Activated CD8-positive, alpha-beta T cell treated with anti-CD3 and anti-CD28 coated beads for 36 hours (primary cell): ENCODE results near the gene EHD1. TPM values are rescaled to one million over a fixed set of nuclear protein-coding genes. Genes with fewer than 3 reads are reported as not detected.

Experiments
- ATAC-seq: fragments of 200-7000 bp; cut with Tn5 transposase; one replicate; pipeline ENCODE4 v1.10.0; 2021; ENCODE audit warnings: mild to moderate bottlenecking, moderate library complexity
- CTCF ChIA-PET: fragments of 350-600 bp; sonication (Branson Sonifier 250); formaldehyde crosslinking; loops from one replicate; lab custom pipeline; 2021; ENCODE audit warnings: antibody characterized with exemption; lab: Charles Lee
- POLR2A ChIA-PET: fragments of 350-600 bp; sonication (Branson Sonifier 250); formaldehyde crosslinking; loops from one replicate; lab custom pipeline; 2021; ENCODE audit warnings: antibody characterized with exemption; lab: Charles Lee
- DNase-seq: peaks from one replicate; pipeline ENCODE4 v3.0.0-alpha.2; 2020
- H3K27ac Mint-ChIP-seq: one replicate; pipeline ENCODE4 v1.8.0; 2021; ENCODE audit warnings: mild to moderate bottlenecking, mixed read lengths
- H3K27me3 Mint-ChIP-seq: one replicate; pipeline ENCODE4 v1.8.0; 2021; ENCODE audit warnings: mixed read lengths
- H3K36me3 Mint-ChIP-seq: one replicate; pipeline ENCODE4 v1.8.0; 2021; ENCODE audit warnings: low read depth, mixed read lengths
- H3K4me1 Mint-ChIP-seq: one replicate; pipeline ENCODE4 v1.8.0; 2021; ENCODE audit warnings: low read depth, mixed read lengths
- H3K4me3 Mint-ChIP-seq: one replicate; pipeline ENCODE4 v1.8.0; 2021; ENCODE audit warnings: mild to moderate bottlenecking, moderate library complexity, mixed read lengths
- H3K9me3 Mint-ChIP-seq: one replicate; pipeline ENCODE4 v1.8.0; 2021; ENCODE audit warnings: mixed read lengths
- CTCF ChIP-seq: fragments of 200-600 bp; IDR thresholded peaks from one replicate; pipeline ENCODE4 v1.8.0; 2022; ENCODE audit warnings: antibody characterized with exemption, mild to moderate bottlenecking
- intact Hi-C: fragments of 100-400 bp; cut with micrococcal nuclease; formaldehyde crosslinking; loops from one replicate; pipeline ENCODE4 v1.10.0; 2022
- total RNA-seq, 2 experiments: library from RNA; stranded (reverse); gene quantifications; one replicate each; pipeline ENCODE4 v1.2.3, GENCODE V29; 2021

The EHD1 gene
- total RNA-seq, 2 experiments from 2014 or later = 60.3 to 65.1 TPM

DNA sequence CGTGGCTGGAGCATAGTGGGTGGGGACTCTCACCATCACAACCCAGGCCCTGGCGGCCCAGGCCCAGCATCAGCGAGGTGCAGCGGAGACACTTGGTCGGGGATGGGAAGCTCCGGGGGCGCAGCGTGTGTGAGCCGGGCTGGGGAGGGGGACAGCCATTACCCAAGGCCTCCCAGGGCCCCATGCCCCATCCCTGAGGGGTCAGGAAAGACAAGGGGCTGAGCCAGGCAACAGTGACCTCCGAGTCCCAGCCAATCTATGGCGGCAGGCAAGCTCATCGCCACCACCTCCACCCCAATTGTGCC, 45.3 kb downstream of the EHD1 start:
- no peak overlapping the region for H3K4me3 Mint-ChIP-seq
- ChIA-PET POLR2A (interaction anchor here (0.7 kb wide), 1 partner anchor 20 kb away, joined by 4 read pairs; no protein-coding TSS in a partner anchor), CTCF (no interaction called here)
- no peak for ATAC-seq
- intact Hi-C loops = no loop called here
- no peak overlapping the region for H3K27ac Mint-ChIP-seq
- no peaks in the 10 kb centered on the region for H3K9me3 Mint-ChIP-seq
- TF ChIP-seq CTCF = no peak
- no peaks in the 10 kb centered on the region for H3K36me3 Mint-ChIP-seq
- no peaks in the 10 kb centered on the region for H3K27me3 Mint-ChIP-seq
- H3K4me1 Mint-ChIP-seq = no peaks in the 10 kb centered on the region
- DNase-seq = no peak

DNA sequence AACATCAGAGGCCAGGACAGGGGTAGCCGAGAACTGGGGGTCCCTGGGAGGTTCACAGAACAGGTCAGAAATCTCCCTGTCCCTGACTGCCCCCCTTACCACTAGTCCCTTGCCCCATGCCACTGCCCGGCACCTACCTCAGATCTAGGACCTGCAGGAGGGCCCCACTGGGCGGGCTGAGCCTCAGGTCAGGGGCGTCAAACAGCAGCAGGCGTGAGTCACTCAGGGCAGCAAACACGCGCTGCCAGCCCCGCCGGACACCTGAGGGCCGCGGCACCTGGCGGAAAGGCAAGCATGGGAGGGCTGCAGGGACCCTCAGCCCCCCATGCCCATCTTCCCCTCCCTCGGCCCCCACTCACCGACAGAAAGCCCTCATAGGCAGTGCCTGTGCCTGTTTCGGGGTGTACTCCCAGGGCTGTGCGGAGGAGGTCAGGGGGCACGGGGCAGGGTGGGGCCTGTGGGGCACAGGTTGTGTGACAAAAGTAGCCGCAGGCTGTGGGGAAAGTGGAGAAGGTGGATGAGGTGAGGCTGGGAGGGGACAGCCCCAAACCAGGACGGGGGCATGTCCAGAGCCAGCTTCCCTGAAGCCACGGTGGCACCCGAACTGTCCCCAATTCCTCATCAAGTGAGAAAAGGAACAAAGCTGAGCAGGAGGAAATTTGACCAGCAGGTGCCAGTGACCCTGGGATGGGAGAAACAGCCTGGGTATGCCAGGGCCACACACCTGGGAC, 45.8 kb downstream of the EHD1 start:
- Mint-ChIP-seq H3K4me3 (no peak overlapping the region), H3K27me3 (no peaks in the 10 kb centered on the region), H3K36me3 (no peaks in the 10 kb centered on the region), H3K9me3 (no peaks in the 10 kb centered on the region), H3K27ac (no peak overlapping the region), H3K4me1 (no peaks in the 10 kb centered on the region)
- POLR2A ChIA-PET = interaction anchor here (0.7 kb wide), 1 partner anchor 21 kb away, joined by 4 read pairs; no protein-coding TSS in a partner anchor
- TF ChIP-seq CTCF = no peak
- ATAC-seq = no peak
- CTCF ChIA-PET = no interaction called here
- intact Hi-C loops = no loop called here
- DNase-seq = no peak

DNA sequence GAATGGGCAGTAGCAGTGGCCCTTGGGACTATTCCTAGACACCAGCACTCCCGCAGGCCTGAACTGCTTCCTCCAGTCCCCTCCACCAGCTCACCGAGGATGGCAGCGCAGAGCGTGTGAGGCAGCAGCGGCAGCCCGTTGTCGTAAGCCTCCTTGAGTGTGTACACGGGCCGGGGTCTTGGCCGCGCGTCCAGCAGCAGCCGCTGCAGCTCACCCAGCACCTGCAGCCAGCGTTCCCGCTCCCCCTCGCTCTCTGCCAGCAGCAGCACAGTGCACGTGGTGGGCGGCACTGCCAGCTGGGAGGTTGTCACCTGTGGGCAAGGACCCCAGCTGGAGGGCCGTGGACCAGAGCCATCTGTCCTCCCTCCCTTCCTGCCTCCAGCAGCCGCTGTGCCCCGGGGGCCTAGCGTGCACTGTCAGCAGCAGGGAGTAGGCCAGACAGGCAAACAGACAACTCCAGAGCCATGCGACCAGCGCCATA, 47.0 kb downstream of the EHD1 start:
- intact Hi-C loops = no loop called here
- Mint-ChIP-seq H3K4me3 (no peak overlapping the region), H3K36me3 (no peaks in the 10 kb centered on the region), H3K27me3 (no peaks in the 10 kb centered on the region), H3K9me3 (no peaks in the 10 kb centered on the region), H3K4me1 (no peaks in the 10 kb centered on the region), H3K27ac (no peak overlapping the region)
- ChIA-PET CTCF (interaction anchor here (1.1 kb wide), 1 partner anchor 13 kb away, joined by 3 read pairs; the partner anchor contains the start of gene CDC42BPG), POLR2A (no interaction called here)
- TF ChIP-seq CTCF = no peak
- no peak for DNase-seq
- ATAC-seq = no peak

GRCh38 chr11:64829536-64830251, 48.7 kb downstream of the EHD1 start:
- POLR2A ChIA-PET = interaction anchor here (0.6 kb wide), 1 partner anchor 416 kb away, joined by 3 read pairs; no protein-coding TSS in a partner anchor
- Mint-ChIP-seq H3K9me3 (no peaks in the 10 kb centered on the region), H3K27me3 (no peaks in the 10 kb centered on the region), H3K36me3 (no peaks in the 10 kb centered on the region), H3K27ac (no peak overlapping the region), H3K4me3 (no peak overlapping the region), H3K4me1 (no peaks in the 10 kb centered on the region)
- TF ChIP-seq CTCF = no peak
- ATAC-seq = no peak
- intact Hi-C loops = no loop called here
- no peak for DNase-seq
- CTCF ChIA-PET = interaction anchor here (1.0 kb wide), 2 partner anchors 17 to 18 kb away, joined by 3 to 4 read pairs; no protein-coding TSS in a partner anchor

- no peaks in the 10 kb centered on the region for H3K9me3 Mint-ChIP-seq
- intact Hi-C loops = no loop called here
- DNase-seq = no peak
- no peaks in the 10 kb centered on the region for H3K27me3 Mint-ChIP-seq
- ChIA-PET CTCF (interaction anchor here (1.0 kb wide), 1 partner anchor 18 kb away, joined by 3 read pairs; no protein-coding TSS in a partner anchor), POLR2A (no interaction called here)
- TF ChIP-seq CTCF = no peak
- H3K27ac Mint-ChIP-seq = no peak overlapping the region
- H3K36me3 Mint-ChIP-seq = no peaks in the 10 kb centered on the region
- ATAC-seq = no peak
- H3K4me1 Mint-ChIP-seq = no peaks in the 10 kb centered on the region
- H3K4me3 Mint-ChIP-seq = no peak overlapping the region
Measured at GRCh38 chr11:64827451-64827839, 51.0 kb downstream of the EHD1 start.
